ENCODE measurements around the gene KCNK5. TPM values are rescaled to one million over a fixed set of nuclear protein-coding genes. Genes with fewer than 3 reads are reported as not detected.

Gene KCNK5
- total RNA-seq, 2 experiments from 2014 or later: 25.0 to 25.9 TPM

GRCh38 chr6:39227476-39227875 is 1.8 kb downstream of the KCNK5 start:
- peaks cover 3% of the 10 kb centered on the region for H3K9me3 Mint-ChIP-seq
- no peaks in the 10 kb centered on the region for H3K27me3 Mint-ChIP-seq
- peaks cover 52% of the 10 kb centered on the region for H3K4me1 Mint-ChIP-seq (ENCODE audit: low read depth)
- intact Hi-C loops (cut with micrococcal nuclease): loop anchor here (10.0 kb wide), 1 partner anchor 77 kb away; no protein-coding TSS in a partner anchor
- peak overlapping the region; percentile 90 for H3K4me3 Mint-ChIP-seq
- CTCF ChIA-PET: no interaction called here
- H3K27ac Mint-ChIP-seq: peak overlapping the region; percentile 94
- no peak for DNase-seq
- peaks cover 61% of the 10 kb centered on the region for H3K36me3 Mint-ChIP-seq (ENCODE audit: low read depth)
- ATAC-seq: no peak
- POLR2A ChIA-PET: interaction anchor here (1.0 to 1.1 kb wide), 4 partner anchors 10 to 116 kb away, joined by 3 read pairs; no protein-coding TSS in a partner anchor
- TF ChIP-seq, protein P1, sequence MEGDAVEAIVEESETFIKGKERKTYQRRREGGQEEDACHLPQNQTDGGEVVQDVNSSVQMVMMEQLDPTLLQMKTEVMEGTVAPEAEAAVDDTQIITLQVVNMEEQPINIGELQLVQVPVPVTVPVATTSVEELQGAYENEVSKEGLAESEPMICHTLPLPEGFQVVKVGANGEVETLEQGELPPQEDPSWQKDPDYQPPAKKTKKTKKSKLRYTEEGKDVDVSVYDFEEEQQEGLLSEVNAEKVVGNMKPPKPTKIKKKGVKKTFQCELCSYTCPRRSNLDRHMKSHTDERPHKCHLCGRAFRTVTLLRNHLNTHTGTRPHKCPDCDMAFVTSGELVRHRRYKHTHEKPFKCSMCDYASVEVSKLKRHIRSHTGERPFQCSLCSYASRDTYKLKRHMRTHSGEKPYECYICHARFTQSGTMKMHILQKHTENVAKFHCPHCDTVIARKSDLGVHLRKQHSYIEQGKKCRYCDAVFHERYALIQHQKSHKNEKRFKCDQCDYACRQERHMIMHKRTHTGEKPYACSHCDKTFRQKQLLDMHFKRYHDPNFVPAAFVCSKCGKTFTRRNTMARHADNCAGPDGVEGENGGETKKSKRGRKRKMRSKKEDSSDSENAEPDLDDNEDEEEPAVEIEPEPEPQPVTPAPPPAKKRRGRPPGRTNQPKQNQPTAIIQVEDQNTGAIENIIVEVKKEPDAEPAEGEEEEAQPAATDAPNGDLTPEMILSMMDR (IDR thresholded peaks at IDR 0.05): no peak

DNA sequence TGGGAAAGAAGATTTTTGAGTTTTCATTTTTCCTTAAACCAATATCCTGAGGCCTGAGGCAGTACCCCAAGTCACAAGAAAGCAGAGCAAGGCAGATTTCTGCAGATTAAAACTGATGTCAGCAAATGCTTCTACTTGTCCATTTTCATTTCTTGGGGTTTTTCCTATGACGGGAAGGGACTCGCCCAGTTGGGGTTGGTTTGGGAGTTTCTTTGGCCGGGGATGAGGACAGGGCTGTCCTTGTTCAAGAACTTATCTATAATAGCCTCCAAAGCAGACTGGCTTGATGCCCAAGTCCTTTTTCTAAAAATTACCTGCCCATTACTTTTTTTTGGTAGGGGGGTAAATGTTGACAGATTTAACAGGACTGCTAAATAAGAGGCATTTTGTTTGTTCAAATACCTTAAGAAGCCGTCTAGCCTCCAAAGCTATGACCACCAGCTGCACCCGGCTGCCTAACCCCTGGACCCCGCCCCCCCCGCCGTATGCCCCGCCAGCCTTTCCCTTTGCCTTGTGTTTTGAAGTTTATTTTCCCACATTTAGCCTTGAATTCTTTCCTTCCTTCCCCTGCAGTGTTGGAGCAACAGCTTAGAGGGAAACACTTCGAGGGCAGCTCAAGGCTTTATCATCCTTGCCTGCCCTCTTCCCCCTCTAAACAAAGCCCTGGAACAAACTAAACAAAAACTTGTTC is 2.5 kb downstream of the KCNK5 start:
- intact Hi-C loops (cut with micrococcal nuclease): loop anchor here (10.0 kb wide), 1 partner anchor 78 kb away; no protein-coding TSS in a partner anchor
- POLR2A ChIA-PET: interaction anchor here (1.0 to 1.1 kb wide), 2 partner anchors 9 to 113 kb away, joined by 3 read pairs; no protein-coding TSS in a partner anchor
- no peak for ATAC-seq

DNA sequence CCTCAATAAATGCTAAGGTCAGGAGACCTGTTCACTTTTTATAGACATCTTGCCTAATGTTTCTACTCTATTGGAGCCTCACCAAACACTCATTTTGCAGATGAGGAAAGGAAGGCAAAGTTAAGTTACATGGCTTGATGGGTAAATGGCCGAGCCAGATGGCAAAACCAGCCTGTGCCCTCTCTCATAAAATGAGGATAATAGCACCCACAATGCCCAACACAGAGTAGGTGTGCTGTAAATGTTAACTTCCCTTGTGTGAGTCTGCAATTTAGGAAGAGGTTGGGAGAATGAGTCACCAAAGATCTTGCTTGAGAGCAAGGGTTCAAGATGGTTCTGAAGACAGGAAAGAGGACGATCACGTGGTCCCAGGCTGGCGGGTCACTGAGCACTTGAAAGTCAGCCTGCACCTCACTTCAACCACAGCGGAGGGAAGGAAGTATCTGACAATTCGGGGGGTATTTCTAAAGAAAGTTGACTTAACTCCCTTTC is 3.3 kb downstream of the KCNK5 start:
- H3K27me3 Mint-ChIP-seq: no peaks in the 10 kb centered on the region
- H3K27ac Mint-ChIP-seq: peak overlapping the region; percentile 94
- H3K9me3 Mint-ChIP-seq: peaks cover 3% of the 10 kb centered on the region
- H3K4me3 Mint-ChIP-seq: peak overlapping the region; percentile 90
- peaks cover 75% of the 10 kb centered on the region for H3K36me3 Mint-ChIP-seq (ENCODE audit: low read depth)
- peaks cover 66% of the 10 kb centered on the region for H3K4me1 Mint-ChIP-seq (ENCODE audit: low read depth)
- intact Hi-C loops (cut with micrococcal nuclease): loop anchor here (10.0 kb wide), 1 partner anchor 79 kb away; no protein-coding TSS in a partner anchor
- DNase-seq (peak; percentile 90), ATAC-seq (peak; percentile 46)
- ChIA-PET CTCF (interaction anchor here (0.9 to 1.2 kb wide), 2 partner anchors 8 to 59 kb away, joined by 3 to 4 read pairs; no protein-coding TSS in a partner anchor), POLR2A (interaction anchor here (0.9 kb wide), 1 partner anchor 26 kb away, joined by 3 read pairs; no protein-coding TSS in a partner anchor)
- TF ChIP-seq, protein P1 (IDR thresholded peaks at IDR 0.05): no peak

More for the DNA sequence above, 2.5 kb downstream of the KCNK5 start:
- no peak for DNase-seq
- TF ChIP-seq, protein P1 (IDR thresholded peaks at IDR 0.05): no peak
- CTCF ChIA-PET: interaction anchor here (0.9 kb wide), 1 partner anchor 9 kb away, joined by 3 read pairs; no protein-coding TSS in a partner anchor
- Mint-ChIP-seq H3K27ac (peak overlapping the region; percentile 94), H3K4me3 (peak overlapping the region; percentile 90), H3K27me3 (no peaks in the 10 kb centered on the region), H3K9me3 (peaks cover 3% of the 10 kb centered on the region), H3K36me3 (ENCODE audit: low read depth) (peaks cover 67% of the 10 kb centered on the region), H3K4me1 (ENCODE audit: low read depth) (peaks cover 59% of the 10 kb centered on the region)

DNA sequence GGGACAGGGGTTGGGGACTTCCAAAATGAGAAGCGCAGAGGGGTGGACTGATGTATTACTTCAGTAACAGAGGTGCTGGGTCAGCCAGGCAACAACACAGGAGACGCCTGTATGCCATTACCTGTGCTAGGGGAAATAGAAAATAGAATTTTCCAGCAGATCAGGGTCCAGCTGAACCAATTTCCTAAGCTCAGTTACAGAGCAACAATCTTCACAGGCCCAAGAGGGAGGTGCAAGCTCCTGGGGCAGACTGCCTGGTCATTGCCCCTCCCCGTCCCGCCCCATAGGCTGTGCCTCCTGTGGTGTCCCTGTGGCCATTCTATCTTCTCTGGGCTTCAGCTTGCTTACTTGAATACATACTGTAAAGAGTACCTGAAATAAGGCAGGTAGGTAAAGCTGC is 3.7 kb downstream of the KCNK5 start:
- intact Hi-C loops (cut with micrococcal nuclease): loop anchor here (10.0 kb wide), 1 partner anchor 79 kb away; no protein-coding TSS in a partner anchor
- no peaks in the 10 kb centered on the region for H3K27me3 Mint-ChIP-seq
- DNase-seq (peak; percentile 29), ATAC-seq (no peak)
- TF ChIP-seq, protein P1 (IDR thresholded peaks at IDR 0.05): no peak
- H3K27ac Mint-ChIP-seq: peak overlapping the region; percentile 94
- ChIA-PET POLR2A (interaction anchor here (0.9 kb wide), 1 partner anchor 25 kb away, joined by 3 read pairs; no protein-coding TSS in a partner anchor), CTCF (interaction anchor here (0.9 to 1.2 kb wide), 2 partner anchors 8 to 59 kb away, joined by 3 to 4 read pairs; no protein-coding TSS in a partner anchor)
- peaks cover 3% of the 10 kb centered on the region for H3K9me3 Mint-ChIP-seq
- peaks cover 70% of the 10 kb centered on the region for H3K4me1 Mint-ChIP-seq (ENCODE audit: low read depth)
- H3K36me3 Mint-ChIP-seq (ENCODE audit: low read depth): peaks cover 79% of the 10 kb centered on the region
- peak overlapping the region; percentile 90 for H3K4me3 Mint-ChIP-seq

Data from activated CD8-positive, alpha-beta T cell treated with anti-CD3 and anti-CD28 coated beads for 36 hours (primary cell).